NB4 (cell line): ENCODE results near the gene ANKIB1.

ENCODE experiments used
- POLR2A ChIP-seq: IDR thresholded peaks from 2 replicates; pipeline ENCODE4 v1.6.1; 2011; ENCODE audit warnings: mild to moderate bottlenecking; ENCODE audit not compliant: insufficient read length; ENCODE audit errors: extremely low read depth
- TF ChIP-seq, protein P1 (sequence below): IDR thresholded peaks from one replicate; pipeline ENCODE4 v1.5.1; 2012; ENCODE audit warnings: low read depth, low read length
- TF ChIP-seq, protein P2 (sequence below): IDR thresholded peaks from 2 replicates; pipeline ENCODE4 v1.6.1; 2011; ENCODE audit warnings: low read depth, low read length

DNA sequence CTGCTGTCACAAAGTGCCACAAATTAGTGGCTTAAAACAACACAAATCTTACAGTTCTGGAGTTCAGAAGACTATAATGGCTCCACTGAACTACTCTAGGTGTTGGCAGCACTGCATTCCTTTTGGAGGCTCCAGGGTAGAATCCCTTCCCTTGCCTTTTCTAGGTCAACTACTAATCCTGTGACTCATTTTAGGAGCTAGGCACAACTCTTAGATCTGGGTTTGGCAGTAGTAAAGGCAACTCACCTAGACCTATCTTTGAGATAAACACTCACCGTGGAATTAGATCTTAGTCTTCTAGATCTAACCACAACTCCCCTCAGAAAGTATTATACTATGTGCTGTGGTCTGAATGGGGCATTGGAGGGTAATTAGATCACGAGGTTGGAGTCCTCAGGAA is 60.4 kb downstream of the ANKIB1 start:
- no peak for TF ChIP-seq POLR2A
- TF ChIP-seq, protein P1, sequence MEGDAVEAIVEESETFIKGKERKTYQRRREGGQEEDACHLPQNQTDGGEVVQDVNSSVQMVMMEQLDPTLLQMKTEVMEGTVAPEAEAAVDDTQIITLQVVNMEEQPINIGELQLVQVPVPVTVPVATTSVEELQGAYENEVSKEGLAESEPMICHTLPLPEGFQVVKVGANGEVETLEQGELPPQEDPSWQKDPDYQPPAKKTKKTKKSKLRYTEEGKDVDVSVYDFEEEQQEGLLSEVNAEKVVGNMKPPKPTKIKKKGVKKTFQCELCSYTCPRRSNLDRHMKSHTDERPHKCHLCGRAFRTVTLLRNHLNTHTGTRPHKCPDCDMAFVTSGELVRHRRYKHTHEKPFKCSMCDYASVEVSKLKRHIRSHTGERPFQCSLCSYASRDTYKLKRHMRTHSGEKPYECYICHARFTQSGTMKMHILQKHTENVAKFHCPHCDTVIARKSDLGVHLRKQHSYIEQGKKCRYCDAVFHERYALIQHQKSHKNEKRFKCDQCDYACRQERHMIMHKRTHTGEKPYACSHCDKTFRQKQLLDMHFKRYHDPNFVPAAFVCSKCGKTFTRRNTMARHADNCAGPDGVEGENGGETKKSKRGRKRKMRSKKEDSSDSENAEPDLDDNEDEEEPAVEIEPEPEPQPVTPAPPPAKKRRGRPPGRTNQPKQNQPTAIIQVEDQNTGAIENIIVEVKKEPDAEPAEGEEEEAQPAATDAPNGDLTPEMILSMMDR, result no peak
- TF ChIP-seq, protein P2, sequence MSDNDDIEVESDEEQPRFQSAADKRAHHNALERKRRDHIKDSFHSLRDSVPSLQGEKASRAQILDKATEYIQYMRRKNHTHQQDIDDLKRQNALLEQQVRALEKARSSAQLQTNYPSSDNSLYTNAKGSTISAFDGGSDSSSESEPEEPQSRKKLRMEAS, result no peak
